ENCODE measurements around the gene ACRBP. TPM values are rescaled to one million over a fixed set of nuclear protein-coding genes. Genes with fewer than 3 reads are reported as not detected.

The ACRBP gene
- total RNA-seq, 1 donor from 2014 or later: 0.54 TPM

DNA sequence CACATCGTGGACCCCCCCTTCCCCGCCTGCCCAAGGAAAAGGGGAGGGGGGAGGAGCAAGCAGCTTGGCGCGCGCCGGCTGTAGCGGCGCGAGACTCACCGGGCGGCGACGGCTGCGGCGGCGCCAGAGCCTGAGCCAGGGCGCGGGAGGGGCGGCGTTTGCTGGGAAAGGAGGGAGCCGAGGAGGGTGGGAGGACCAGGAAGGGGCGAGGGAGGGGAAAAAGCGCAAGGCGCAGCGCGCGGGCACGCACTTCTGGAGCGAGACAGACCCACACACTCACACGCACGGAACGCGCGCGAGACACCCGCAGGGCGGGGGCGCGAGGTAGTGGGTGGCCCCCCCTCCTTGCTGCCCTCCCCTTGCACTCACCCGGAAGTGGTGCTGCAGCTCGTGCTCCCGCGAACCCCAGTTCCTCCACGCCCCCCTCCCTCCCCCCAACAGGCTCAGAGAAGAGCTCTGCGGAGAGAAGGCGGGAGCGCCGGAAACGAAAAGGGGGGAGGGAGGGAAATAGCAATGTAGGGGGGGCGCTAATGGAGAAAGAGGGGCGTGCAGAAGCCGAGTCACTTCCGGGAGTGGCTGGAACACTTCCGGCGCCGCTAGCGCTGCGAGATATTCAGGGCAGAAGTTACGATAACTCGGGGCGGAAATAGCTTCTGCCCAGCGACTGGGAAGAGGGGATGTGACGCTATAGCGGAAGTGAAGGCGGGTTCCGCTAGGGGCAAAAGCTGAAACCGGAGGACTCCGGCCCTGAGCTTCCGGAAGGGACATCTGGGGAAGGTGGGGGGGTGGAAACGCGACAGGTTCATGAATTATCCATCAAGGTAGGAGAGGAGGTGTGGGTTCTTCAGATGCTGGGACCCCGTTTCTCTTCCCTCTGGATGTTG lies 42.0 kb upstream of the ACRBP start, which contains the start of gene ZNF384:
TSS of gene ZNF384 (minus strand) at position 377 of the 884 bp plus-strand sequence. CDS start 9,855 bp downstream, outside the sequence.
- DNase-seq (ENCODE audit: low read depth) (peak; percentile 98), FAIRE-seq (peak; percentile 52)
- Mint-ChIP-seq H3K36me3 (ENCODE audit: low read depth, unreplicated experiment) (peaks cover 6% of the 10 kb centered on the region), H3K4me3 (ENCODE audit: unreplicated experiment) (peak within 1 kb of the TSS; percentile 89), H3K4me1 (ENCODE audit: low read depth, unreplicated experiment) (peaks cover 41% of the 10 kb centered on the region), H3K27ac (ENCODE audit: unreplicated experiment) (peak within 1 kb of the TSS; percentile 83), H3K27me3 (ENCODE audit: low read depth, unreplicated experiment) (no peaks in the 10 kb centered on the region), H3K9me3 (ENCODE audit: unreplicated experiment) (no peaks in the 10 kb centered on the region)
- H2AFZ ChIP-seq (ENCODE audit: low read depth, low read length): peak within 1 kb of the TSS; percentile 78
- TF ChIP-seq CTCF (IDR thresholded peaks at IDR 0.05; ENCODE audit: insufficient read depth, low read depth, low read length): peak; percentile 6
- no peak for TF ChIP-seq EZH2 (IDR thresholded peaks at IDR 0.05; ENCODE audit: insufficient read depth, low read length)
- H3K4me3 ChIP-seq (ENCODE audit: insufficient read depth, low read depth, low read length): peak within 1 kb of the TSS; percentile 82
- H3K27ac ChIP-seq (ENCODE audit: low read depth, low read length): peak within 1 kb of the TSS; percentile 95
- no peaks in the 10 kb centered on the region for H3K27me3 ChIP-seq (ENCODE audit: insufficient read depth, low read length)
- peaks cover 60% of the 10 kb centered on the region for H3K79me2 ChIP-seq (ENCODE audit: insufficient read depth, low read length)
- H3K9ac ChIP-seq (ENCODE audit: low read length): peak within 1 kb of the TSS; percentile 90
- peak within 1 kb of the TSS; percentile 94 for H3K4me2 ChIP-seq (ENCODE audit: low read length)
- peaks cover under 1% of the 10 kb centered on the region for H3K36me3 ChIP-seq (ENCODE audit: insufficient read depth, low read length)
- peaks cover 38% of the 10 kb centered on the region for H4K20me1 ChIP-seq (ENCODE audit: insufficient read depth, low read length)
- H3K4me1 ChIP-seq (ENCODE audit: insufficient read depth, low read length): peaks cover 25% of the 10 kb centered on the region
- no peaks in the 10 kb centered on the region for H3K9me3 ChIP-seq (ENCODE audit: insufficient read depth, low read depth, low read length)

DNA sequence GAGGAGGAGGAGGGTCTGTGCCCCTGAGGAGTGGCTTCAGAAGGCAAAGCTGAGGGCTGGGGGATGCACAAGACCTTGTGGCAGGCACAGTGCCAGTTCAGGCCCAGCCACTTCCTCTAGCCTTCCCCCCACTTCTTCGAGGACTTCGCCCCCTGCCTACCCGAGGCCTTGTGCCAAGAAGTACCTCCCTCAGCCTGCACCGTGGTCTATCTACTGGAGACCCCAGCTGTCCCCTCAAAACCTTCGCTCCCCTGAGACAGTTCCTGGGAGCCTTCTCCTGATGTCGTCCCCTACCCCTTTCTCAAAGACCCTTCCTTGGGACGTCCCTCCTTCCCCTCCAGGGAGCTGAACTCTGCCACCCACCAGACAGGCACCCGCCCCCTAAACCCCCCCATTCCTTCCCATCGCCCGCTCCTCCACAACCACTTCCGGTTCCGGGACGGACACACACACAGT lies 41.3 kb upstream of the ACRBP start:
- Histone ChIP-seq H3K79me2 (ENCODE audit: insufficient read depth, low read length) (peaks cover 67% of the 10 kb centered on the region), H3K4me2 (ENCODE audit: low read length) (peak overlapping the region; percentile 94), H4K20me1 (ENCODE audit: insufficient read depth, low read length) (peaks cover 45% of the 10 kb centered on the region), H3K36me3 (ENCODE audit: insufficient read depth, low read length) (peaks cover 5% of the 10 kb centered on the region), H3K27me3 (ENCODE audit: insufficient read depth, low read length) (no peaks in the 10 kb centered on the region), H2AFZ (ENCODE audit: low read depth, low read length) (peak overlapping the region; percentile 78), H3K27ac (ENCODE audit: low read depth, low read length) (peak overlapping the region; percentile 95), H3K4me1 (ENCODE audit: insufficient read depth, low read length) (peaks cover 25% of the 10 kb centered on the region), H3K9me3 (ENCODE audit: insufficient read depth, low read depth, low read length) (no peaks in the 10 kb centered on the region), H3K4me3 (ENCODE audit: insufficient read depth, low read depth, low read length) (peak overlapping the region; percentile 82), H3K9ac (ENCODE audit: low read length) (peak overlapping the region; percentile 90)
- Mint-ChIP-seq H3K4me3 (ENCODE audit: unreplicated experiment) (peak overlapping the region; percentile 89), H3K4me1 (ENCODE audit: low read depth, unreplicated experiment) (peaks cover 41% of the 10 kb centered on the region), H3K36me3 (ENCODE audit: low read depth, unreplicated experiment) (peaks cover 6% of the 10 kb centered on the region), H3K27me3 (ENCODE audit: low read depth, unreplicated experiment) (no peaks in the 10 kb centered on the region), H3K9me3 (ENCODE audit: unreplicated experiment) (no peaks in the 10 kb centered on the region), H3K27ac (ENCODE audit: unreplicated experiment) (peak overlapping the region; percentile 83)
- FAIRE-seq: no peak
- no peak for TF ChIP-seq EZH2 (IDR thresholded peaks at IDR 0.05; ENCODE audit: insufficient read depth, low read length)
- no peak for TF ChIP-seq CTCF (IDR thresholded peaks at IDR 0.05; ENCODE audit: insufficient read depth, low read depth, low read length)
- peak; percentile 9 for DNase-seq (ENCODE audit: low read depth)
